ENCODE measurements around the gene LAMA3. TPM values are rescaled to one million over a fixed set of nuclear protein-coding genes. Genes with fewer than 3 reads are reported as not detected.

LAMA3 gene
- polyA plus RNA-seq, 1 donor, result 2.4 TPM

GRCh38 chr18:23935804-23936203 is 246.6 kb downstream of the LAMA3 start:
- DNase-seq (ENCODE audit: low read depth), result no peak

- DNase-seq (ENCODE audit: low read depth), result no peak
These were observed 247.2 kb downstream of the LAMA3 start for GRCh38 chr18:23936381-23936958.

GRCh38 chr18:23938043-23938756 is 248.9 kb downstream of the LAMA3 start:
- no peak for DNase-seq (ENCODE audit: low read depth)

GRCh38 chr18:23938901-23939341 is 249.7 kb downstream of the LAMA3 start:
- no peak for DNase-seq (ENCODE audit: low read depth)

- no peak for DNase-seq (ENCODE audit: low read depth)
These were observed 250.1 kb downstream of the LAMA3 start for GRCh38 chr18:23939366-23939765.

GRCh38 chr18:23939896-23940295 is 250.6 kb downstream of the LAMA3 start:
- DNase-seq (ENCODE audit: low read depth), result no peak

- DNase-seq (ENCODE audit: low read depth), result no peak
These were observed 252.5 kb downstream of the LAMA3 start for GRCh38 chr18:23941791-23942190.

GRCh38 chr18:23943104-23943503 is 253.9 kb downstream of the LAMA3 start:
- DNase-seq (ENCODE audit: low read depth), result no peak

GRCh38 chr18:23943903-23944624 is 254.8 kb downstream of the LAMA3 start:
- DNase-seq (ENCODE audit: low read depth), result no peak

GRCh38 chr18:23945416-23946079 is 256.3 kb downstream of the LAMA3 start:
- DNase-seq (ENCODE audit: low read depth), result no peak

- no peak for DNase-seq (ENCODE audit: low read depth)
These were observed 260.6 kb downstream of the LAMA3 start for GRCh38 chr18:23949863-23950262.

GRCh38 chr18:23950644-23951043 is 261.4 kb downstream of the LAMA3 start:
- no peak for DNase-seq (ENCODE audit: low read depth)

GRCh38 chr18:23951206-23951605 is 262.0 kb downstream of the LAMA3 start:
- DNase-seq (ENCODE audit: low read depth), result no peak

GRCh38 chr18:23953984-23954383 is 264.7 kb downstream of the LAMA3 start:
- no peak for DNase-seq (ENCODE audit: low read depth)

- DNase-seq (ENCODE audit: low read depth), result no peak
These were observed 267.2 kb downstream of the LAMA3 start for GRCh38 chr18:23956483-23956882.

GRCh38 chr18:23958036-23958435 is 268.8 kb downstream of the LAMA3 start:
- DNase-seq (ENCODE audit: low read depth), result no peak

GRCh38 chr18:23963443-23964165 is 274.4 kb downstream of the LAMA3 start:
- DNase-seq (ENCODE audit: low read depth), result no peak

- DNase-seq (ENCODE audit: low read depth), result no peak
These were observed 275.3 kb downstream of the LAMA3 start for GRCh38 chr18:23964282-23965238.

GRCh38 chr18:23966909-23967308 is 277.7 kb downstream of the LAMA3 start:
- no peak for DNase-seq (ENCODE audit: low read depth)

GRCh38 chr18:23967321-23968089 is 278.3 kb downstream of the LAMA3 start:
- no peak for DNase-seq (ENCODE audit: low read depth)

All from forelimb muscle (tissue), 1 donor.